PC-3 (cell line): Measurements from ENCODE around the gene PTPN5. TPM values are rescaled to one million over a fixed set of nuclear protein-coding genes. Genes with fewer than 3 reads are reported as not detected.

Source experiments
- ATAC-seq: fragments of 200-7000 bp; cut with Tn5 transposase; 2 replicates; pipeline ENCODE4 v1.9.1; 2020; ENCODE audit warnings: mild to moderate bottlenecking, moderate library complexity
- BruUV-seq: library from RNA; stranded (reverse); fragments of 400-500 nt; replicated peaks from 2 replicates; lab custom pipeline; 2021; lab: Mats Ljungman, UMichigan
- CTCF ChIA-PET: fragments of 300-600 bp; sonication (Branson Sonifier 250); formaldehyde crosslinking; loops from one replicate; lab custom pipeline; 2022; ENCODE audit warnings: antibody characterized with exemption; lab: Charles Lee
- POLR2A ChIA-PET: fragments of 300-600 bp; sonication (Branson Sonifier 250); formaldehyde crosslinking; loops from one replicate; lab custom pipeline; 2022; ENCODE audit warnings: antibody characterized with exemption; ENCODE audit not compliant: unreplicated experiment; lab: Charles Lee
- DNase-seq: peaks from one replicate; pipeline ENCODE4 v3.0.0-alpha.2; 2015
- H2AFZ ChIP-seq: fragments of 300-600 bp; sonication (generic); 2 replicates; pipeline ENCODE4 v1.6.0; 2016; ENCODE audit warnings: antibody characterized with exemption, low read length
- H3F3A ChIP-seq: fragments of 300-600 bp; sonication (generic); one replicate; pipeline ENCODE4 v1.6.0; 2017; ENCODE audit warnings: antibody characterized with exemption, low read length, control low read depth, mild to moderate bottlenecking; ENCODE audit not compliant: unreplicated experiment
- H3K27ac ChIP-seq: fragments of 300-600 bp; sonication (generic); 2 replicates; pipeline ENCODE4 v1.5.1; 2016; ENCODE audit warnings: mild to moderate bottlenecking, low read length
- H3K27me3 ChIP-seq: fragments of 300-600 bp; sonication (generic); 2 replicates; pipeline ENCODE4 v1.6.1; 2016; ENCODE audit warnings: low read length, mixed read lengths
- H3K36me3 ChIP-seq: fragments of 300-600 bp; sonication (generic); 2 replicates; pipeline ENCODE4 v1.6.1; 2016; ENCODE audit warnings: low read depth, mixed run types, low read length, mixed read lengths
- H3K4me1 ChIP-seq: fragments of 300-600 bp; sonication (generic); 2 replicates; pipeline ENCODE4 v1.5.1; 2016; ENCODE audit warnings: low read length; ENCODE audit not compliant: insufficient read depth
- H3K4me2 ChIP-seq: fragments of 300-600 bp; sonication (generic); 2 replicates; pipeline ENCODE4 v1.6.0; 2016; ENCODE audit warnings: low read length
- H3K4me3 ChIP-seq: fragments of 300-600 bp; sonication (generic); 2 replicates; pipeline ENCODE4 v1.5.1; 2016; ENCODE audit warnings: mild to moderate bottlenecking, low read length, mixed read lengths
- H3K79me2 ChIP-seq: fragments of 300-600 bp; sonication (generic); 2 replicates; pipeline ENCODE4 v1.6.1; 2017; ENCODE audit warnings: low read length, mixed read lengths
- H3K9ac ChIP-seq: fragments of 300-600 bp; sonication (generic); 2 replicates; pipeline ENCODE4 v1.6.0; 2016; ENCODE audit warnings: mild to moderate bottlenecking, low read length
- H3K9me2 ChIP-seq: fragments of 300-600 bp; sonication (generic); replicated peaks from 2 replicates; pipeline ENCODE4 v1.6.1; 2016; ENCODE audit warnings: mixed run types, low read length, mixed read lengths
- H3K9me3 ChIP-seq: fragments of 300-600 bp; sonication (generic); 2 replicates; pipeline ENCODE4 v1.6.1; 2016; ENCODE audit warnings: low read length, mixed read lengths
- H4K20me1 ChIP-seq: fragments of 300-600 bp; sonication (generic); 2 replicates; pipeline ENCODE4 v1.6.1; 2016; ENCODE audit warnings: low read length, mixed read lengths
- CTCF ChIP-seq: fragments of 300-600 bp; sonication (generic); conservative IDR thresholded peaks from 2 replicates; pipeline ENCODE4 v1.5.1; 2017; ENCODE audit warnings: antibody characterized with exemption, low read depth, mild to moderate bottlenecking, low read length
- EZH2 ChIP-seq: fragments of 300-600 bp; sonication (generic); IDR thresholded peaks from one replicate; pipeline ENCODE4 v1.6.1; 2017; ENCODE audit warnings: antibody characterized with exemption, mild to moderate bottlenecking, low read length; ENCODE audit not compliant: unreplicated experiment
- EZH2phosphoT487 ChIP-seq: fragments of 300-600 bp; sonication (generic); IDR thresholded peaks from 2 replicates; pipeline ENCODE4 v1.6.1; 2018; ENCODE audit warnings: mild to moderate bottlenecking, antibody characterized with exemption, low read length, borderline replicate concordance
- intact Hi-C: fragments of 100-400 bp; cut with micrococcal nuclease; formaldehyde crosslinking; loops from 2 replicates; pipeline ENCODE4 v1.9.0; 2023
- total RNA-seq: library from RNA; depleted of rRNA; stranded (reverse); fragments of >200 nt; gene quantifications from 2 replicates; pipeline ENCODE4 v1.2.3, GENCODE V29; 2014

PTPN5 gene
- total RNA-seq, 1 experiment from 2014 or later, result 0.95 TPM

GRCh38 chr11:18736590-18737148 lies 54.9 kb downstream of the PTPN5 start:
- Histone ChIP-seq H3K9me3 (no peaks in the 10 kb centered on the region), H3K27me3 (no peaks in the 10 kb centered on the region), H3K4me2 (no peak overlapping the region), H3K4me3 (no peak overlapping the region), H3K9ac (no peak overlapping the region), H2AFZ (no peak overlapping the region), H3F3A (no peaks in the 10 kb centered on the region), H3K27ac (no peak overlapping the region), H3K36me3 (no peaks in the 10 kb centered on the region), H3K79me2 (no peaks in the 10 kb centered on the region), H4K20me1 (no peaks in the 10 kb centered on the region), H3K4me1 (no peaks in the 10 kb centered on the region; the same call in 1 of the 2 replicates), H3K9me2 (no peaks in the 10 kb centered on the region)
- TF ChIP-seq EZH2 (no peak), EZH2phosphoT487 (no peak), CTCF (no peak)
- BruUV-seq, result no TSS peak
- ATAC-seq, result no peak
- intact Hi-C loops, result no loop called here
- ChIA-PET CTCF (no interaction called here), POLR2A (no interaction called here)
- no peak for DNase-seq

- TF ChIP-seq EZH2phosphoT487, result no peak
- no peak for TF ChIP-seq EZH2
- no peak for TF ChIP-seq CTCF
- no peaks in the 10 kb centered on the region for H3K27me3 ChIP-seq
- intact Hi-C loops, result no loop called here
- no peak overlapping the region for H3K9ac ChIP-seq
- no peak overlapping the region for H3K4me3 ChIP-seq
- POLR2A ChIA-PET, result no interaction called here
- H2AFZ ChIP-seq, result no peak overlapping the region
- H3K36me3 ChIP-seq, result no peaks in the 10 kb centered on the region
- no peaks in the 10 kb centered on the region for H3K9me3 ChIP-seq
- no peaks in the 10 kb centered on the region for H3F3A ChIP-seq
- no TSS peak for BruUV-seq
- no peaks in the 10 kb centered on the region for H3K9me2 ChIP-seq
- H4K20me1 ChIP-seq, result no peaks in the 10 kb centered on the region
- CTCF ChIA-PET, result no interaction called here
- H3K4me1 ChIP-seq, result no peaks in the 10 kb centered on the region; the same call in 1 of the 2 replicates
- no peaks in the 10 kb centered on the region for H3K79me2 ChIP-seq
- DNase-seq (no peak), ATAC-seq (no peak)
- no peak overlapping the region for H3K4me2 ChIP-seq
- no peak overlapping the region for H3K27ac ChIP-seq
Observed at GRCh38 chr11:18733202-18733601, 58.4 kb downstream of the PTPN5 start.

GRCh38 chr11:18731949-18732821 lies 59.4 kb downstream of the PTPN5 start:
- TF ChIP-seq EZH2phosphoT487 (no peak), CTCF (peak; percentile 96), EZH2 (no peak)
- no peak overlapping the region for H3K9ac ChIP-seq
- H3K9me3 ChIP-seq, result no peaks in the 10 kb centered on the region
- intact Hi-C loops, result loop anchor here (1.0 kb wide), 2 partner anchors 32 to 192 kb away; no protein-coding TSS in a partner anchor
- ChIA-PET POLR2A (no interaction called here), CTCF (no interaction called here)
- no peaks in the 10 kb centered on the region for H3K79me2 ChIP-seq
- DNase-seq (peak; percentile 70), ATAC-seq (peak; percentile 81)
- no peaks in the 10 kb centered on the region for H3K27me3 ChIP-seq
- H3F3A ChIP-seq, result no peaks in the 10 kb centered on the region
- no peak overlapping the region for H3K27ac ChIP-seq
- BruUV-seq, result no TSS peak
- no peaks in the 10 kb centered on the region for H3K36me3 ChIP-seq
- no peak overlapping the region; the same call in 1 of the 2 replicates for H2AFZ ChIP-seq
- H3K4me2 ChIP-seq, result no peak overlapping the region
- H3K4me3 ChIP-seq, result no peak overlapping the region
- no peaks in the 10 kb centered on the region for H3K9me2 ChIP-seq
- H4K20me1 ChIP-seq, result no peaks in the 10 kb centered on the region
- H3K4me1 ChIP-seq, result no peaks in the 10 kb centered on the region; the same call in 1 of the 2 replicates
